Testis (tissue), 2 donors: ENCODE data around the gene TAB3.

Experiments used
- POLR2A ChIP-seq: fragments of 450-650 bp; IDR thresholded peaks from one replicate; pipeline ENCODE4 v1.6.1; 2017; ENCODE audit warnings: antibody characterized with exemption, mild to moderate bottlenecking, moderate library complexity
- TF ChIP-seq, protein P1 (sequence below), 3 experiments: fragments of 450-650 bp in 2 of 3; fragments of 200-600 bp in 1 of 3; sonication (generic) in 1 of 3; IDR thresholded peaks; one replicate each; pipeline ENCODE4 v1.5.1; 2016 to 2019; ENCODE audit warnings: antibody characterized with exemption in 3 of 3, mild to moderate bottlenecking in 2 of 3, moderate library complexity in 1 of 3

DNA sequence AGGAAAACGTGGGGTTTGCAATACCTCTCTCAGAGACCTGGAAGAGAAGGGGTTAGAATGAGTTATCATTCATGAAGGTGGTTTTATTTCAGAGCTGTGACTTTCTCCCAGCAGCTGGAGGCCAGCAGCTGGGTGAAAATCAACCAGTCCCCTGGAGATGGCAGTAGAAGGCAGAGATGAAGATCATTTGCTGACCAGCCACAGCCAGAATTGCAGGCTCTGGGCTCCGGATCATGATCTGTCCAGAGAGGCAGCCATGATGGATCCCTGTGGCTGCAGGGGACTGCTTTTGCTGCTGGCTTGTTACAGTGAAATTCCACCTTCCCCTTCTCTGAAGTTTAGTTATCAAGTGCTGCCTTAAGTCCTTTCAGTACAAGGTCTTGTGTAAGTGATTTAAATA, 46.9 kb upstream of the TAB3 start:
- TF ChIP-seq, protein P1, sequence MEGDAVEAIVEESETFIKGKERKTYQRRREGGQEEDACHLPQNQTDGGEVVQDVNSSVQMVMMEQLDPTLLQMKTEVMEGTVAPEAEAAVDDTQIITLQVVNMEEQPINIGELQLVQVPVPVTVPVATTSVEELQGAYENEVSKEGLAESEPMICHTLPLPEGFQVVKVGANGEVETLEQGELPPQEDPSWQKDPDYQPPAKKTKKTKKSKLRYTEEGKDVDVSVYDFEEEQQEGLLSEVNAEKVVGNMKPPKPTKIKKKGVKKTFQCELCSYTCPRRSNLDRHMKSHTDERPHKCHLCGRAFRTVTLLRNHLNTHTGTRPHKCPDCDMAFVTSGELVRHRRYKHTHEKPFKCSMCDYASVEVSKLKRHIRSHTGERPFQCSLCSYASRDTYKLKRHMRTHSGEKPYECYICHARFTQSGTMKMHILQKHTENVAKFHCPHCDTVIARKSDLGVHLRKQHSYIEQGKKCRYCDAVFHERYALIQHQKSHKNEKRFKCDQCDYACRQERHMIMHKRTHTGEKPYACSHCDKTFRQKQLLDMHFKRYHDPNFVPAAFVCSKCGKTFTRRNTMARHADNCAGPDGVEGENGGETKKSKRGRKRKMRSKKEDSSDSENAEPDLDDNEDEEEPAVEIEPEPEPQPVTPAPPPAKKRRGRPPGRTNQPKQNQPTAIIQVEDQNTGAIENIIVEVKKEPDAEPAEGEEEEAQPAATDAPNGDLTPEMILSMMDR (IDR thresholded peaks at IDR 0.05): no peak
- TF ChIP-seq POLR2A: no peak
